IMR-90 (cell line): ENCODE measurements around the gene LPAR5. TPM values are rescaled to one million over a fixed set of nuclear protein-coding genes. Genes with fewer than 3 reads are reported as not detected.

Source experiments
- ATAC-seq: fragments of 200-7000 bp; cut with Tn5 transposase; 2 replicates; pipeline ENCODE4 v1.9.1; 2020; ENCODE audit warnings: low read depth, mild to moderate bottlenecking, moderate library complexity
- BruUV-seq: library from RNA; stranded (reverse); fragments of 400-500 nt; replicated peaks from 2 replicates; lab custom pipeline; 2021; lab: Mats Ljungman, UMichigan
- CTCF ChIA-PET: fragments of 300-600 bp; formaldehyde crosslinking; extraction: SDS; loops from one replicate; lab custom pipeline; 2021; ENCODE audit warnings: antibody characterized with exemption; lab: Yijun Ruan, JAX
- POLR2A ChIA-PET: fragments of 300-600 bp; sonication (Branson Sonifier 250); formaldehyde crosslinking; loops from one replicate; lab custom pipeline; 2022; ENCODE audit warnings: antibody characterized with exemption; ENCODE audit not compliant: unreplicated experiment; lab: Charles Lee
- DNase-seq: peaks from one replicate; pipeline ENCODE4 v3.0.0; 2013
- H2AFZ ChIP-seq: replicated peaks from 2 replicates; pipeline ENCODE3; 2013; ENCODE audit warnings: low read length, mild to moderate bottlenecking; ENCODE audit not compliant: poor library complexity
- H2AK5ac ChIP-seq: 2 replicates; pipeline ENCODE4 v1.6.1; 2013; ENCODE audit warnings: low read depth, low read length, inconsistent platforms
- H2AK9ac ChIP-seq: replicated peaks from 2 replicates; pipeline ENCODE3; 2013; ENCODE audit warnings: mild to moderate bottlenecking, low read depth, low read length, moderate library complexity; ENCODE audit not compliant: poor library complexity
- H2BK120ac ChIP-seq: 2 replicates; pipeline ENCODE4 v1.6.1; 2013; ENCODE audit warnings: low read depth, low read length, inconsistent platforms
- H2BK15ac ChIP-seq: 3 replicates; pipeline ENCODE4 v1.6.1; 2013; ENCODE audit warnings: low read depth, low read length, inconsistent platforms
- H2BK20ac ChIP-seq: 2 replicates; pipeline ENCODE4 v1.6.1; 2013; ENCODE audit warnings: low read depth, mild to moderate bottlenecking, inconsistent platforms, low read length, moderate library complexity
- H2BK5ac ChIP-seq: 2 replicates; pipeline ENCODE4 v1.6.1; 2013; ENCODE audit warnings: mild to moderate bottlenecking, low read depth, low read length, inconsistent platforms; ENCODE audit not compliant: poor library complexity, severe bottlenecking
- H3K14ac ChIP-seq: replicated peaks from 2 replicates; pipeline ENCODE4 v1.6.1; 2013; ENCODE audit warnings: low read depth, low read length, inconsistent platforms
- H3K18ac ChIP-seq: 2 replicates; pipeline ENCODE4 v1.6.1; 2013; ENCODE audit warnings: low read depth, low read length, control low read depth
- H3K23ac ChIP-seq: 2 replicates; pipeline ENCODE4 v1.6.1; 2013; ENCODE audit warnings: low read depth, low read length, inconsistent platforms
- H3K27ac ChIP-seq: 2 replicates; pipeline ENCODE4 v1.5.1; 2013; ENCODE audit warnings: mild to moderate bottlenecking, control low read depth, low read length; ENCODE audit not compliant: insufficient read depth
- H3K27me3 ChIP-seq: 2 replicates; pipeline ENCODE4 v1.6.1; 2013; ENCODE audit warnings: low read length; ENCODE audit not compliant: control insufficient read depth, insufficient read depth
- H3K36me3 ChIP-seq: 2 replicates; pipeline ENCODE4 v1.6.1; 2013; ENCODE audit warnings: low read length, mixed read lengths; ENCODE audit not compliant: control insufficient read depth, insufficient read depth
- H3K4ac ChIP-seq: 2 replicates; pipeline ENCODE4 v1.6.1; 2013; ENCODE audit warnings: low read depth, low read length, inconsistent platforms
- H3K4me1 ChIP-seq: 2 replicates; pipeline ENCODE4 v1.6.1; 2013; ENCODE audit warnings: low read length, mixed read lengths; ENCODE audit not compliant: control insufficient read depth, insufficient read depth
- H3K4me2 ChIP-seq: 2 replicates; pipeline ENCODE4 v1.6.1; 2013; ENCODE audit warnings: low read depth, mild to moderate bottlenecking, control low read depth, low read length, moderate library complexity
- H3K4me3 ChIP-seq: 2 replicates; pipeline ENCODE4 v1.5.1; 2013; ENCODE audit warnings: low read depth, mild to moderate bottlenecking, control low read depth, low read length, moderate library complexity; ENCODE audit not compliant: insufficient read depth
- H3K56ac ChIP-seq: 2 replicates; pipeline ENCODE4 v1.6.1; 2013; ENCODE audit warnings: low read length, inconsistent platforms; ENCODE audit not compliant: insufficient read depth; ENCODE audit errors: extremely low read depth
- H3K79me1 ChIP-seq, 2 experiments: 2 replicates each; pipeline ENCODE4 v1.6.1; 2013; ENCODE audit warnings: low read length in 2 of 2, inconsistent platforms in 1 of 2, low read depth in 1 of 2
- H3K9ac ChIP-seq: 2 replicates; pipeline ENCODE4 v1.6.1; 2013; ENCODE audit warnings: low read depth, low read length, control low read depth
- H3K9me1 ChIP-seq: 2 replicates; pipeline ENCODE4 v1.6.1; 2013; ENCODE audit warnings: low read length, inconsistent platforms; ENCODE audit not compliant: insufficient read depth
- H3K9me3 ChIP-seq: 2 replicates; pipeline ENCODE4 v1.6.1; 2013; ENCODE audit warnings: low read length; ENCODE audit not compliant: control insufficient read depth, insufficient read depth
- H4K20me1 ChIP-seq: 2 replicates; pipeline ENCODE4 v1.6.1; 2013; ENCODE audit warnings: low read length, inconsistent platforms; ENCODE audit not compliant: insufficient read depth
- H4K5ac ChIP-seq: 2 replicates; pipeline ENCODE4 v1.6.1; 2013; ENCODE audit warnings: mild to moderate bottlenecking, low read depth, low read length, control low read depth
- H4K8ac ChIP-seq, 2 experiments: 2 replicates each; pipeline ENCODE4 v1.6.1; 2013; ENCODE audit warnings: low read depth in 2 of 2, low read length in 2 of 2, control low read depth in 1 of 2, inconsistent platforms in 1 of 2
- H4K91ac ChIP-seq: 2 replicates; pipeline ENCODE4 v1.6.1; 2013; ENCODE audit warnings: low read depth, low read length, inconsistent platforms; ENCODE audit not compliant: insufficient read depth
- BHLHE40 ChIP-seq: fragments of 150-350 bp; IDR thresholded peaks from 2 replicates; pipeline ENCODE4 v1.6.1; 2016; ENCODE audit warnings: mild to moderate bottlenecking, low read depth, low read length
- CHD1 ChIP-seq: IDR thresholded peaks from 2 replicates; pipeline ENCODE4 v1.6.1; 2012; ENCODE audit warnings: low read depth, low read length, improper control_type of control experiment
- FOS ChIP-seq: fragments of 150-350 bp; IDR thresholded peaks from 2 replicates; pipeline ENCODE4 v1.6.1; 2016; ENCODE audit warnings: low read depth, low read length
- MAFK ChIP-seq: IDR thresholded peaks from 2 replicates; pipeline ENCODE4 v1.6.1; 2012; ENCODE audit warnings: low read depth, low read length, improper control_type of control experiment
- MAZ ChIP-seq: IDR thresholded peaks from 2 replicates; pipeline ENCODE4 v1.6.1; 2012; ENCODE audit warnings: low read depth, mild to moderate bottlenecking, low read length, improper control_type of control experiment, moderate library complexity, borderline replicate concordance
- NFE2L2 ChIP-seq: fragments of 150-350 bp; IDR thresholded peaks from 2 replicates; pipeline ENCODE4 v1.6.1; 2016; ENCODE audit warnings: low read depth, mild to moderate bottlenecking, low read length
- POLR2A ChIP-seq: IDR thresholded peaks from 2 replicates; pipeline ENCODE4 v1.6.1; 2012; ENCODE audit warnings: mild to moderate bottlenecking, low read depth, low read length
- RAD21 ChIP-seq: IDR thresholded peaks from 2 replicates; pipeline ENCODE4 v1.6.1; 2012; ENCODE audit warnings: low read length, improper control_type of control experiment
- USF2 ChIP-seq: fragments of 150-350 bp; IDR thresholded peaks from 2 replicates; pipeline ENCODE4 v1.6.1; 2017; ENCODE audit warnings: mild to moderate bottlenecking, antibody characterized with exemption, low read length, low read depth
- WGBS, 2 experiments: methylation state at CpG; one replicate each; pipeline versions ENCODE4 v1.1.5 to v1.1.7; 2013; ENCODE audit warnings: missing lambda C conversion rate in 2 of 2; ENCODE audit not compliant: insufficient read length in 1 of 2; ENCODE audit errors: extremely low coverage in 2 of 2; 5-methylcytosine and 5-hydroxymethylcytosine counted together
- dilution Hi-C: fragments of 300-500 bp; cut with HindIII; formaldehyde crosslinking; loops from one replicate; pipeline ENCODE4 v1.14.3; 2018; ENCODE audit warnings: low sequenced_read_pairs; ENCODE audit not compliant: unreplicated experiment
- in situ Hi-C: fragments of 300-500 bp; cut with MboI; formaldehyde crosslinking; loops from 3 replicates; pipeline ENCODE4 v1.14.3; 2019; ENCODE audit warnings: low sequenced_read_pairs, inconsistent platforms, mixed read lengths
- intact Hi-C: fragments of 100-400 bp; cut with micrococcal nuclease; formaldehyde crosslinking; loops from 2 replicates; pipeline ENCODE4 v1.10.0; 2022
- polyA plus RNA-seq, 3 experiments: library from polyadenylated mRNA; depleted of rRNA; stranded (reverse); fragments of >200 nt; gene quantifications; 2 replicates each; pipeline ENCODE4 v1.2.3, GENCODE V29; 2012; ENCODE audit warnings: low replicate concordance in 1 of 3
- total RNA-seq: library from RNA; depleted of rRNA; stranded (reverse); fragments of >200 nt; gene quantifications from 2 replicates; pipeline ENCODE4 v1.2.3, GENCODE V29; 2012

The LPAR5 gene
- total and polyA plus RNA-seq, 2 of the 4 experiments (the other 2 are of a cell fraction), result not detected

GRCh38 chr12:6612652-6613014, 23.1 kb downstream of the LPAR5 start:
- peak overlapping the region; percentile 100; the same call in 1 of the 3 replicates for H2BK15ac ChIP-seq
- ChIA-PET CTCF (interaction anchor here (0.5 to 0.7 kb wide), 5 partner anchors 52 to 328 kb away, joined by 3 to 4 read pairs (median 3); partner anchors contain the start of gene ZNF384), POLR2A (interaction anchor here (0.5 to 0.6 kb wide), 3 partner anchors 11 to 153 kb away, joined by 3 read pairs; no protein-coding TSS in a partner anchor)
- H4K5ac ChIP-seq, result peak overlapping the region; percentile 86
- peak overlapping the region; percentile 46; the same call in 1 of the 2 replicates for H3K9ac ChIP-seq
- intact Hi-C loops (loop anchor here (10.0 kb wide), 1 partner anchor 152 kb away; the partner anchor contains the start of gene PTMS), dilution Hi-C loops (no loop called here), in situ Hi-C loops (loop anchor here (10.0 kb wide), 1 partner anchor 212 kb away; the partner anchor contains the start of genes GPR162 and P3H3)
- peak overlapping the region; percentile 5; the same call in 1 of the 2 replicates for H3K4me2 ChIP-seq
- H4K8ac ChIP-seq, result peak overlapping the region; percentile 99 to 100
- no TSS peak for BruUV-seq
- no peaks in the 10 kb centered on the region for H4K20me1 ChIP-seq
- no peaks in the 10 kb centered on the region for H3K27me3 ChIP-seq
- H3K56ac ChIP-seq, result no peak overlapping the region; the same call in 1 of the 2 replicates
- H2BK120ac ChIP-seq, result peak overlapping the region; percentile 98
- H3K4me3 ChIP-seq, result no peak overlapping the region
- H3K4me1 ChIP-seq, result peaks cover 23% of the 10 kb centered on the region
- peaks cover 0 to 7% of the 10 kb centered on the region in 2 experiments; a peak in 1 of 4 replicates for H3K79me1 ChIP-seq
- ATAC-seq, result no peak
- H3K36me3 ChIP-seq, result no peaks in the 10 kb centered on the region
- WGBS, 2 experiments, result 80% methylated on average over 1 of the region's 7 CpGs; no CpG with 5 or more reads in 1 of the 2 experiments
- H2AK9ac ChIP-seq, result peak overlapping the region; percentile 100
- peak overlapping the region; percentile 99 for H4K91ac ChIP-seq
- H2AK5ac ChIP-seq, result peak overlapping the region; percentile 100
- no peak for TF ChIP-seq BHLHE40
- no peak for TF ChIP-seq FOS
- TF ChIP-seq POLR2A, result no peak
- no peak for TF ChIP-seq RAD21
- TF ChIP-seq NFE2L2, result no peak
- no peak for TF ChIP-seq MAFK
- TF ChIP-seq USF2, result no peak
- no peak for TF ChIP-seq CHD1
- no peak for TF ChIP-seq MAZ
- peak overlapping the region; percentile 100 for H3K14ac ChIP-seq
- H3K4ac ChIP-seq, result peak overlapping the region; percentile 99
- H3K9me1 ChIP-seq, result peaks cover 27% of the 10 kb centered on the region
- peak overlapping the region; percentile 96 for H2AFZ ChIP-seq
- peak overlapping the region; percentile 71; the same call in 1 of the 2 replicates for H3K18ac ChIP-seq
- peak overlapping the region; percentile 77 for H2BK20ac ChIP-seq
- H3K9me3 ChIP-seq, result no peaks in the 10 kb centered on the region
- peak overlapping the region; percentile 97 for H2BK5ac ChIP-seq
- peak overlapping the region; percentile 31 for H3K23ac ChIP-seq
- DNase-seq, result no peak
- H3K27ac ChIP-seq, result peak overlapping the region; percentile 93
